Activated CD4-positive, CD25-positive, alpha-beta regulatory T cell (primary cell): Measurements from ENCODE around the gene ADAP1.

Experiments
- DNase-seq, 4 experiments: peaks; one replicate each; lab custom pipeline; 2025; lab: John Stamatoyannopoulos, UW

ADAP1 gene

DNA sequence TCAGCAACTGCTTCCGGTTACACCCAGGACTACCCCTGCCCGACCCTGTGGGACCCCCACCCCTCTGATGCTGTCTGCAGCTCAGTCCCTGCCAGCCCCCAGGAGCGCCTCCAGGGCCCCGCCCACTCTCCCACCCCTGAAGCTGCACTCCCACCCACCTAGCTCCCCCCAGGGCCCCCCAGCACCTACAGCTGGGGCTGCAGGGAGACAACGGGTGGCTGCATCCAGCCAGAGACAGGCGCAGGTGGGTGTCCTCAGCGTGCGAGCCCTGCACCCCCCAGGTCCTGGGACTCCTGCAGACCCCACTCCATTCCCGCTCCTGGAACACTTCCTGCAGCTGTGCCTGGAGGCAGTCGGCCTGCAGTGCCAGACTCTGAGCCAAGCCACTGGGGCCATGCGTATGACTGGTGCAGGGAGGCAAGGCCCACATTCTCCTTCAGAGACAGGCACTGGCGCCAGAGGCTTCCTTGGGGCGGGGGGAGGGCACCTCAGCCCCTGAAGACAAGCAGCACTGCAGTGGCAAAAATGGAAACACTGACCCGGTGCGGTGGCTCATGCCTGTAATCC is 34.6 kb upstream of the ADAP1 start:
- DNase-seq: no peak

DNA sequence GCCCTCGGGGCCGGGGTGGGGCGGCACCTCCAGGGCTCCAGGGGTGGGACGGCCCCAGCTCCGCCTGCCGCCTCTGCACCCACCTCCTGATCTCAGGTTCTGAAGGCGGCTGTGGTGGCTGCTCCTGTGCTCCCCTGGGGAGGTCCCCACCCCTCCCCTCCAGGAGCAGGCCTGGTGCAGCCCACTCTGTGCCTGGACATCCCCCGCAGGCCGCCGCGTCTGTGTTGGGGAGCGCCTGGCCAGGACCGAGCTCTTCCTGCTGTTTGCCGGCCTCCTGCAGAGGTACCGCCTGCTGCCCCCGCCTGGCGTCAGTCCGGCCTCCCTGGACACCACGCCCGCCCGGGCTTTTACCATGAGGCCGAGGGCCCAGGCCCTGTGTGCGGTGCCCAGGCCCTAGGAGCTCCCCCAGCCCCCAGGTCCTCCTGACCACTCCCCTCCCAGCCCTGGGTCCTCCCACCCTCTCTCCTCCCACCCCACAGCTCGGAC is 34.0 kb upstream of the ADAP1 start:
- DNase-seq: no peak

DNA sequence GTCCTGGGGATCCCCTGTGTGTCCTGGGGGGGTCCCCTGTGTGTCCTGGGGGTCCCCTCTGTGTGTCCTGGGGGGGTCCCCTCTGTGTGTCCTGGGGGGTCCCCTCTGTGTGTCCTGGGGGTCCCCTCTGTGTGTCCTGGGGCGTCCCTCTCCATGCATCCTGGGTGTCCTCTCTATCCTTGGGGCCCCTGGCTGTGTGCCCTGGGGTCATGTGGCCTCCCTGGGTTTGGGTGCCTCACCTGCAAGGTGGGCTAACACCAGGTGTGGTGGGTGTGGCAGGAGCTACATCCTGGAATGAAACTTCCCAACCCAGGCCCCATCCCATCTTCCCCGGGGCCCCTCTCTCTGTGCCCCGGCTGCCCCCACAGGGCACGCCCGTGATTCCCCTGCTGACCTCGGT is 33.4 kb upstream of the ADAP1 start:
- no peak for DNase-seq

DNA sequence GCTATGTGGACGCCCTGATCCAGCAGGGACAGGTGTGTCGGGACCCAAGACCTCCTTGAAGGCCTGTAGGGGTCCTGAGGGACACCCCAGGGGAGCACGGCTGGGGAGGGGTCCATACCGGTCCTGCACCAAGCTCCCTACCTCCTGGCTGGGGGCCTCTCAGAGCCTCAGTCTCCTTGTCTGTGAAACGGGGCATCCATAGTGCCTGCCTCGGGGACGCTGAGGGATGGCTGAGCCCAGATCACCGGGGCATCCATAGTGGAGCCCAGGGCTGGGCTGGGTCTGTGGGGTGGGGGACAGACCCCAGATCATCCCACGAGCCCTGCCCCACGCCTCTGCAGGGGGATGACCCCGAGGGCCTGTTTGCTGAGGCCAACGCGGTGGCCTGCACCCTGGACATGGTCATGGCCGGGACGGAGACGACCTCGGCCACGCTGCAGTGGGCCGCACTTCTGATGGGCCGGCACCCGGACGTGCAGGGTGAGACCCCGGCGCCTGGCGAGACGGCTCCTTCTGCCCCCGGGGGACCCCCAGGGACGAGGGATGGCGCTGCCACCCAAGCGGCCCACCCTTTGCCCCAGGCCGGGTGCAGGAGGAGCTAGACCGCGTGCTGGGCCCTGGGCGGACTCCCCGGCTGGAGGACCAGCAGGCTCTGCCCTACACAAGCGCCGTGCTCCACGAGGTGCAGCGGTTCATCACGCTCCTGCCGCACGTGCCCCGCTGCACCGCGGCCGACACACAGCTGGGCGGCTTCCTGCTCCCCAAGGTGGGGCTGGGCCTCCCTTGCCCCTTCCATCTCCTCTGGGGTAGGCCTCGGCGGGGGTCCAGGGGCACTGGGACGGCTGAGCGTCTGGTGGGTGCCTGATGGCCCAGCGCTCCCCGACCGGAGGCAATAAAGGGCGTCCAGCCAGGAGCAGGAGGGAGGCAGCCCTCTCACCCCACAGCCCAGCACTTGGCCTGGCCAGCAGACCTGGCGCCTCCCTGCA is 32.6 kb upstream of the ADAP1 start:
- DNase-seq: no peak

DNA sequence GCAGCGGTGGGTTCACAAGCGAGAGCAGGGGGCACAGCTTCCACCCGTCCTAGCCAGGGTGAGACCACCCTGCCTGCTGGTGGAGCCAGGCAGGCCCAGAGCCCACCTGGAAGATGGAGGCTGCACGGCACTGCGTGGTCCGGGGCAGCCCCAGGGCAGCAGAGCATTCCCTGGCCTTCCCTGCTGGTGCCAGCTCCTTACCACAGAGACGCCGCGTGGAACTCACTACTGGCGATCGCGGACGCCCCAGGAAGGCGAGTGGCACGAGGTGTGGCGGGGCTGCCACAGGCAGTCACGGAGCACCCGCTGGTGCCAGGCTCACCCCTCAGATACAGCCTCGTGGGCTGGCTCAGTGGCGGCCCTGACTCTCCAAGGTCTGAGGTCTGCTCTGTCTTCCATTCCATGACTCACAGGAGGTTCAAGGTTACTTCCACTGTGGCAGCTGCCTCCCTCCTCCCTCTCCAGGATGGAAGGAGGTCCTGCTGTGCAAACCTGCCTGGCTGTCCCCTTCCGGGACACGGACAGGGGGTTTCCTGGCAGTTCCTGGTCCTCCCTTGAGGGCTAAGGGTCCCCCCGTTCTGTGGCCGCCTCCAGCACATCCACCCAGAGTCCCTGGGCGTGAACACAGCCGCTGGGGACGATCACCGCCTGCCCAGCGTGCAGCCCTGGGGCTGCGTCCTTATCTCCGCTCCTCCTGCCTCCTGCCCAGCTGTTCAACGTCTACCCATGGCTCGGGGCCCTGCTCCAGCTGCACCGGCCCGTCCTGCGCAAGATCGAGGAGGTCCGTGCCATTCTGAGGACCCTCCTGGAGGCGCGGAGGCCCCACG is 31.6 kb upstream of the ADAP1 start:
- DNase-seq: no peak

DNA sequence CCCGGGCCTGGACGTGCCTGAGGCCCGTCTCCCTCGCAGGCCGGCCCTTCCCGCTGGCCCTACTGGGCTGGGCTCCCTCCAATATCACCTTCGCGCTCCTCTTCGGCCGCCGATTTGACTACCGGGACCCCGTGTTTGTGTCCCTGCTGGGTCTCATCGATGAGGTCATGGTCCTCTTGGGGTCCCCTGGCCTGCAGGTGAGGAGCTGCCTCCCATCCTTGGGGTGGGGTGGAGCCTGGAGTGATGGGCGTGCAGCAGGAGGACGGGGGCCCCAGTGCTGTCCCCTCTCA is 30.6 kb upstream of the ADAP1 start:
- DNase-seq: no peak

DNA sequence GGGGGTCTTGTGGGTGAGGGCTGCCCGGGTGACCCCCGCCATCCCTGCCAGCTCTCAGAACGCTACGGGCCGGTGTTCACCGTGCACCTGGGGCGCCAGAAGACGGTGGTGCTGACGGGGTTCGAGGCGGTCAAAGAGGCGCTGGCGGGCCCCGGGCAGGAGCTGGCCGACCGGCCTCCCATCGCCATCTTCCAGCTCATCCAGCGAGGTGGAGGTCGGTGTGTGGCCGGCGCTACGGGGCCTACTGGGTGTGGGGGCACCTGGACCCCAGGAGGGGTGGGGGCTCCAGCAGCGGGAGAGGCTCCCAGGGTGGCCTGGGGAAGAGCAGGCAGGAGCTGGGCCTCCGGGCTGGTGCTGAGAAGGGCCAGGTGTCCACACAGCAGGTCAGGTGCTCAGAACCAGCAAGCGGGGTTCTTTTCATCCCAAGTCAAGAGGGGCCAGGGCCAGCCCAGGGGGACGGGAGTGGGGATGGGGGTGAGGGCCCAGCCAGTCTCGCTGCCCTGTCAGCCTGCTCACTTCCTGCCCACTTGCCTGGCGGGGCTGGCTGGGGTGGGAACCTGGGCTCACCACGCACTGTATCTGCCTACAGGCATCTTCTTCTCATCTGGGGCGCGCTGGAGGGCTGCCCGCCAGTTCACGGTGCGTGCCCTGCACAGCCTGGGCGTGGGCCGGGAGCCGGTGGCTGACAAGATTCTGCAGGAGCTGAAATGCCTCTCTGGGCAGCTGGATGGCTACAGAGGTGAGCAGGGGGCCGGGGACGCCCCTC is 30.1 kb upstream of the ADAP1 start:
- DNase-seq: no peak

DNA sequence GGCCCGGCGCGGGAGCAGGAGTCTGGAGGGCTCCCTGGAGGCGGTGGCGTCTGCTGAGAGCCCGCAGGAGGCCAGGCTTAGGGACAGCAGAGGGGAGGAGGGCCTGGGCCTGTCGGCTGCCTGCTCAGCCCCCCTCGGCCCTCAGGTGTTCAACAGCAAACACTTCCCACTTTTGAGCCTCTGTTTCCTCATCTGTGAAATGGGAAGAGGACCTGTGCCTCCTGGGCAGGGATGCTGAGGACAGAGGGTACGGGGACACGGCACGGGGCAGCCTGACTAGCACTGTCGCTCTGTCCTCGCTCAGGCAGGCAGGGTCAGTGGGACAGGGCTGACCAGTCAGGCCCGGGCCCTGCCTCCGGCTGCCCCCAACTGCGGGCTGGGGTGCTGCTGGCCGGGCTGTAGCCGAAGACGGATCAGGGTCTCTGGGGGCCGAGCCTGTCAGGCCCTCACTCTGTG is 29.2 kb upstream of the ADAP1 start:
- no peak for DNase-seq

DNA sequence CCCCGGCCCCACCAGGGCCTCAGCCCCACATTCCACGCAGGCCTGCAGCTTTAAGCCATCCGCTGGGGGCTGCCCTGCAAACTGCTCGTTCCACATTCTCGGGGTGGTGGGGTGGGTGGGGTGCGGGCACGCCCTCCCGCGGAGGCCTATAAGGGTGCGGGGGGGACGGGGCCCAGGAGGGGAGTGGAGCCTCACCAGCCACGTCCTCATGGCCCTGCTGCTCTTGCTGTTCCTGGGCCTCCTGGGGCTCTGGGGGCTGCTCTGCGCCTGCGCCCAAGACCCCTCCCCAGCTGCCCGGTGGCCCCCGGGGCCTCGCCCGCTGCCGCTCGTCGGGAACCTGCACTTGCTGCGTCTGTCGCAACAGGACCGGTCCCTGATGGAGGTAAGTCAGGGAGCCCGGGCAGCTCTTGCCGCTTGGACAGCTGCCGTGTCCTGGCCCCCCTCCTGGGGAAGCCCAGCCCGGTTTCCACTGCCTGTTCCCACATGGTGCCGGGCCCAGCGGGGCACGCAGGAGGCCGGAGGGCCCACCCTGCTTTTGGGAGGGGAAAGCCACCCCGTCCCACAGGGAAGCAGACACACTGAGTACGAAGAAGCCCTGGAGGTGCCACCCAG is 28.6 kb upstream of the ADAP1 start, which contains the start of gene CYP2W1:
CYP2W1 (plus strand) TSS at position 178 of the 612 bp plus-strand sequence; CDS start at position 209, 31 bp downstream.
- DNase-seq: no peak

DNA sequence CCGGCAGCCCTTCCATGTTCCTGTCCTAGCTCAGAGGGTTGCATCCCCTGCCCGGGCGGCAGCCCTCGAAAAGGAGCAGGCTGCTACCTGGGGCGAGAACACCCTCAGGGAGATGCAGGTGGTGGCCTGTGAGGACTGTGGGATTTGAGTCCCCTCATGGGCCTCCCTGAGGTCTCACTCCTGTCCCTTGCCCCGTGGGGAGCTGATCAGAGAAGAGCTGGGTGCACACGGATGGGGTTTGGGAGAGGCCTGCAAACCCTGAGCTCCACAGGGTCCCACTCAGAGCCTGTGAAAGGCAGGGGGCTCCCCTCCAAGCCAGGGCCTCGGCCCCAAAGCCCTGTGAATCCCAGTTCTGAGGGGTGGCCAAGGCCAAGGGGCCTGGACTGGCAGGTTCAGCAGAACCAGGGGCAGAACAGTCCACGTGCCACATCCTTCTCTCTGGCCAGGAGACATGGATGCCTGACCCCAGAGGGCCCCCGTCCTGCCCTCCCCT is 28.1 kb upstream of the ADAP1 start:
- no peak for DNase-seq

DNA sequence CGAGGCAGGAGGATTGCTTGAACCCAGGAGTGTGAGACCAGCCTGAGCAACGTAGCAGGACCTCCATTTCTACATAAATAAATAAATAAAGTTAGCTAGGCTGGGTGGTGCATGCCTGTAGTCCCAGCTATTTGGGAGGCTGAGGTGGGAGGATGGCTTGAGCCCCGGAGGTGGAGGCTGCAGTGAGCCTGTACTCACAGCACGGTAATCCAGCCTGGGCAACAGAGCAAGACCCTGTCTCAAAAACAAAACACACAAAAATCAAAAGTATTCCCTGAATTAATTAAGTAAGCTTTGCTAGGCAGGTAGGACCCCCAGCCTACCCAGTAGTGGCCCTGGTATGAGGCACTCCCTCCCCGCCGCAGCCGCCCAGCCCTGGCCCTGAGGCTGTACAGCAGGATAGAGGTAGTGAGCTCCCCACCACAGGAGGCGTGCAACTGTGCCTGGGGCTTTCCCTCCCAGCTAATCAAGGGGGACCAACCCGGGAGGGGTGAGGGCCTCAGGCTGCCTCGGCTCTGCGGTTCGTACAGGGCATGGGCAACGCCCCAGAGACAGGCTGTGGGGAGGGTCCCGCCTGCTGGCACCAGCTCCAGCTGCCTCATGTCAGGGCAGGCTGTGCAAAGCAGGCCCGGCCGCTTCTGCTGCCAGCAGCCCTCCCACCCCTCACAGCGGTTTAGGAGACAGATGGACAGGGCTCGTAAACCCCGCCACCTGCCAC is 27.5 kb upstream of the ADAP1 start:
- DNase-seq: no peak

DNA sequence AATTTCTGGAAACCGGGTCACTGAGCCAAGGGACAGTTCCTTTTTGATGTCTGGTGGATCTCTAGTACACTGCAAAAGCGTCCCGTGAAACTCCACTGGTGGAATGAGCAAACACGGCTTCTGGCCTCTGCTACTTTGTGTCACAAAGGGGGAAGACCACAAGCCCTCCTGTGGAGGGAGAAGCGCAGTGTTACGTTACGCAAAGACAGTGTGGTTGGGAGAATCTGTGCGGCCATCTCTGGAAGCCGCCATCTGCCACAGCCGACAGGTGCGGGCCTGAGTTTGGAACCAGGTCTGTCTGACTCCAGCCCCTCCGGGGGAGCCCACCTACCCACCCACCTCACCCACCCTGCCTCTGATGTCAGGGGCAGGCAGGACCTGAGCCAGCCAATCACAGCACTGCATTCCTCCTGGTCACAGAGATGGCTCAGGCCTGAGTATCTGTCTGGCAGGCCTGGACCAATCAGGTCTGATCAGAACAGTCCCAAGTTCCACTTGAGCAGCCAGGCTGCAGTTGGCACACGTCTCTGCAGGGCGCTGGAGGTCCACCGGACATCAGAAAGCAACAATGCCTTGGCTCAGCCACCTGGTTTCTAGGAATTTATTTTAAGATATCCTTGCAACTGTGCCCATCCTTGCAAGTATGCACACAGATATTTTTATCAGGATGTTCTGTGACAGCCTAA is 25.5 kb upstream of the ADAP1 start:
- no peak for DNase-seq

DNA sequence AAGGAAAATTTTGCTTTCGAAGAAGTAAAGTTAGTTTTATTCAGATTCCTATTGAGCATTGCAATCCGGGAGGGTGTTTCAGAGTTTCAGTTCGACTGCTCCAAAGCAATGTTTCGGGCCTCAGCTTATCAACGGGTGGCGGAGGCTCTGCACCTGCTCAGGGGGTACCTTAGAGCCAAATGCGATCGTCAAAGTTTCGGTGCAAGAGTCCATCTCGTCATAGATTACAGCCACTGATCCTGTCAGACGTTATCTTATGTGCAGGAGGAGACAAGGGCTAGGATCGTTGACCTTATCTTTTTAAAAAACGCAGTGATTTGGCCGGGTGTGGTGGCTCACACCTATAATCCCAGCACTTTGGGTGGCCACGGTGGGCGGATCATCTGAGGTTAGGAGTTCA is 24.7 kb upstream of the ADAP1 start:
- no peak for DNase-seq

DNA sequence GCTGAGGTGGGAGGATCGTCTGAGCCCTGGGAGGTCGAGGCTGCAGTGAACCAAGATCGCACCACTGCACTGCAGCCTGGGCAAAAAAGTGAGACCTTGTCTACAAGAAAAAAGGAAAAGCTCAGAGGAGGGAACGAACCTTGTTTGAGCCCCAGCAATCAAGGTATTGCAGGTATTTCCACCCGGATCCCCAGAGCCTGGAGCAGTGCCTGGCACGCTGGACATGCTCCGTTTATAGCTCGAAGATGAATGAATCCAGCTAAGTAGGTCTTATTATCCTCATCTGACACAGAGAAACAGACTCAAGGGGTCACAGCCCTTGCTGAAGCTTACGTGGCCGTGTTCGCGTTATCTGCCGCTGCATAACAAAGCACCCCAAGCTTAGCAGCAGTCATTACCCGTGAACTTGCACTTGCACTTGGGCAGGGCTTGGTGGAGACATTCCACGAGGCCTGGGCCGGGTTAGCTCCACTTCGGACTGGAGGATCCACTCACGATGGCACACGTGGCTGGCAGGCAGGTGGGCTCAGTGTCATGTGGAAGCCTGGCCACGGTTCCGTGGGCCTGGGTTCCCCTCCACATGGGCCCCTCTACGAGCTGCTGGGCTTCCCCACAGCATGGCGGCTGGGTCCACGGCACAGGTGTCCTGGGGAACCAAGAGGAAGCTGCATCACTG is 24.1 kb upstream of the ADAP1 start:
- DNase-seq: no peak

DNA sequence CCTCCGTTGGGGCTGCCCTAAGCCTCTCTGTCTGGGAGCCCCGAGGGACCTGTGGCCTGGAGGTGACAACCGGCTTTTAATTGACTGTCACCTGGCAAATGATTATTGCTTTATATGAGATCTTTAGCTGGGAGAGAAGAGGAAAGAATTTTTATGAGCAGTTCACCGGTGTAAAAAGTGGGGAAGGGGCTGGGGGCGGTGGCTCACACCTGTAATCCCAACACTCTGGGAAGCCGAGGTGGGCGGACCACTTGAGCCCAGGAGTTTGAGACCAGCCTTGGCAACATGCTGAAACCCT is 23.5 kb upstream of the ADAP1 start:
- DNase-seq: no peak

DNA sequence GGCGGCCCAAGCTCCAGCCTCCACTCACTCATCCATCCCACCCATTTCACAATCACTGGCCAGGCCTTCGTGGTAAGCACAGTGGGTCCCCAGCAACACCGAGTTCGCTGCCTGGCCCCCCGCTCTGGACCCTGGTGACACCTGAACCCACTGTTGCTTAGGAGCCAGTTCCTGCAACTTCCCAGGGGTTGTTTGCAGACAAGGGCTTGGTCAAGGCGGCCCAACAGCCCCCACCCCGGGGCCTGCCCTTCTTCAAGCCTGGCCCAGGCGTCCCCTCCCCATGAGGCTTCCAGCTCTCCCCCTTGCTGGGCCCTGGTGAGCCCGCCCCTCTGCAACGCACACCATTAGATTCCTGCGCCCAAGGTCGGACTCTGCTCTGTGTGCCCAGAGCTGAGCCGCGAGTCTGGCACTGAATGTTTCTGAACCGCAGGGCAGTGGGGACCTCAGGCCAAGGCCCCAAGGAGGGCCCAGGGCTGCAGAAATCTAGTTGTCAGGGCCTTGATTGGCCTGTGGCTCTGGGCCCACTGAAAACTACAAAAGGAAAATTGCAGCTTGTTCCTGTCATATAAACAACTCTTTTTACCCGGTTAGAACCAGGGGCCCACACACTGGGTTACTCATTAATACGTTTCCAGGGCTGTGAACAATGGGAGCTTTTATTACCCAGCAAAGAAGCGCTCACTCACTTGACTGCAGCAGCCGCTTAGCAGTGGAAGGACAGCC is 23.0 kb upstream of the ADAP1 start:
- no peak for DNase-seq

DNA sequence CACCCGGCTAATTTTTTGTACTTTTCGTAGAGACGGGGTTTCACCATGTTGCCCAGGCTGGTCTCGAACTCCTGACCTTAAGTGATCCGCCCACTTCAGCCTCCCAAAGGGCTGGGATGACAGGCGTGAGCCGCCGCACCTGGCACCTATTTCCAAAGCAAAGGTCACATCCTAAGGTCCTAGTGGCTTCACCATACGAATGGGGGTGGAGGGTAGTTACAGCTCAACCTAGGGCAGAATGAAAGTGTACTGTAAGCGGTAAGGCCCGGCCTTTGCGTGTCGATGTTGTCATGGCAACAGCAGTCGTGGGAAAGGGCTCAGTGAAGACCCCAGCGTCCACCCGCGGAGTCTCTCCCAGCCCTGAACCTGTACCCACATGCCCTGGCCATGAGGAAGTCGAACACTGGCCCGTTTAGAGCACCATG is 22.4 kb upstream of the ADAP1 start:
- DNase-seq: no peak

DNA sequence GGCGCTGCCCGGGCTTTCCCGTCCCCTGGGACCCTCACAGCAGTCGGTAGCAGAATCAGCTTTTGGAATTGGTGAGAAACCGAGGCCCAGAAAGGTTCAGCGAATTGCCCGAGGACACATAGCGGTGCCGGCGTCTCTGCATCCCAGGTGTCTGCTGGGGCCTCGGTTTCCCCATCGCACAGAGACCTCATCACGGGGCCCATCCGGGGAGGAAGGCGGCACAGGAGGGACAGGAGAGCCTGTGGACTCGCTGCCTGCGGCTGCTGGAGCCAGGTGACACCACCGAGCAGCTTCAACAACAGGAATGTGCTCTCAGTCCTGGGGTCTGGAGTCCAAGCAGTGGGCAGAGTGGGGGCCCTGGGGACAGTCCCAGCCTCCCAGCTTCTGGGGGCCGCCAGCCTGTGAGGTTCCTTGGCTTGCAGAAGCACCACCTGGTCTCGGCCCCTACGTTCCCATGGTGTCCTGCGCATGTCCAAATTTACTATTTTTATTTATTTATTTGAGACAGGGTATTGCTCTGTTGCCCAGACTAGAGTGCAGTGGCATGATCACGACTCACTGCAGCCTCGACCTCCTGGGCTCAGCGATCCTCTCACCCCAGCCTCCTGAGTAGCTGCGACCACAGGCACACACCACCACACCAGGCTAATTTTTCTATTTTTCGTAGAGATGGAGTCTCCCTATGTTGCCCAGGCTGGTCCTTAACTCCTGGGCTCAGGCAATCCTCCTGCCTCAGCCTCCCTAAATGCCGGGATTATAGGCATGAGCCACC is 21.4 kb upstream of the ADAP1 start:
- DNase-seq: no peak
